Measurements from ENCODE around the gene KCTD7.
"Not testable (repeated sequence)": the region's sequence is repeated elsewhere in the genome, so short reads cannot be mapped to it uniquely, and the experiment has no call there.

The KCTD7 gene

GRCh38 chr7:66619341-66619948 lies 9.2 kb upstream of the KCTD7 start:
- DNase-seq, result not testable (repeated sequence)

- no peak for DNase-seq
Observed at GRCh38 chr7:66626331-66626934, 2.2 kb upstream of the KCTD7 start.

GRCh38 chr7:66627151-66627681 lies 1.5 kb upstream of the KCTD7 start:
- no peak for DNase-seq

GRCh38 chr7:66627881-66628360 lies 760 bp upstream of the KCTD7 start:
- no peak for DNase-seq

- no peak for DNase-seq
Observed at GRCh38 chr7:66629222-66630062, 761 bp downstream of the KCTD7 start.

- no peak for DNase-seq
Observed at GRCh38 chr7:66630531-66630930, 1.9 kb downstream of the KCTD7 start.

GRCh38 chr7:66631471-66631870 lies 2.8 kb downstream of the KCTD7 start:
- DNase-seq, result no peak

GRCh38 chr7:66634816-66635215 lies 6.1 kb downstream of the KCTD7 start:
- no peak for DNase-seq

GRCh38 chr7:66635322-66635981 lies 6.8 kb downstream of the KCTD7 start:
- DNase-seq, result not testable (repeated sequence)

GRCh38 chr7:66635982-66636546 lies 7.4 kb downstream of the KCTD7 start:
- peak; percentile 44 for DNase-seq

GRCh38 chr7:66638309-66639099 lies 9.8 kb downstream of the KCTD7 start:
- DNase-seq, result no peak

GRCh38 chr7:66639773-66640172 lies 11.1 kb downstream of the KCTD7 start:
- no peak for DNase-seq

GRCh38 chr7:66640802-66641525 lies 12.3 kb downstream of the KCTD7 start:
- no peak for DNase-seq

GRCh38 chr7:66641526-66641871 lies 12.8 kb downstream of the KCTD7 start:
- DNase-seq, result no peak

GRCh38 chr7:66642186-66642585 lies 13.5 kb downstream of the KCTD7 start:
- DNase-seq, result no peak

GRCh38 chr7:66642932-66643331 lies 14.3 kb downstream of the KCTD7 start:
- no peak for DNase-seq

- no peak for DNase-seq
Observed at GRCh38 chr7:66643395-66643794, 14.7 kb downstream of the KCTD7 start.

- not testable (repeated sequence) for DNase-seq
Observed at GRCh38 chr7:66651026-66651425, 22.3 kb downstream of the KCTD7 start.

- DNase-seq, result not testable (repeated sequence)
Observed at GRCh38 chr7:66653719-66654274, 25.1 kb downstream of the KCTD7 start.

GRCh38 chr7:66654275-66655112 lies 25.8 kb downstream of the KCTD7 start:
- DNase-seq, result peak; percentile 97
